ENCODE measurements around the gene IL25.

DNA sequence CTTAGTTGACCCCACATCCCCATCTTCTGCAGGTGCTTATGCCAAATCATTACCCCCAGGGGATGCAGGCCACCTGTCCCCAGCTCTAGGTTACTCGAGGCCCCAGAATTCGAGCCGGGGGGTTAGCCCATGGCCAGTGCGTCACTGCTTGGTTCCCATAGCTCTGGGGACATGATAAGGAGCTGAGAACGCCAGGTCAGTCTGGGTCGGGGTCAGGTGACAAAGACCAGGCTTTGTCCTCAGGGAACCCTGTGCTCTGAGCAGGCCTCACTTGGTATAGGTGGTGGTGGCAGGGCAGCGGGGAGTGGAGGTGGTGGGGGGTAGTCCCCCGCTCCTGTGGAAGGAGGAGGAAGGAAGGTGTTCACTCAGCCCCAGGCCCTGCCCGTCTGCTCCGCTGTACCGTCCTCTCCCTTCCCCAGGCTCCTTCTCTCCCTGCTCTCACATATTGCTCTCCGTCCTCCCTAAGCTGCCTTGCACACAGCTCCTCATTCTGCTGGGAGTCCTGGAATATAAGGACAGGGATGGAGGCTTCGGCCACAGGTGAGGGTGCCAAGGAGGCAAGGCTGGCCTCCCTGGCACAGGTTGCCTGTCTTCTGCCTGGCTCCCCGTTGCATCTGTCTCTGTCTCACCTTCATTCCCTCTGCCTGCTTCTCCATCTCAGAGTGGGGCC, 37.5 kb downstream of the IL25 start:
- TF ChIP-seq CTCF (IDR thresholded peaks at IDR 0.05; ENCODE audit: poor library complexity): no peak
- no peak for TF ChIP-seq EZH2phosphoT487 (IDR thresholded peaks at IDR 0.05; ENCODE audit: low read depth, severe bottlenecking, unreplicated experiment)
- no peak for TF ChIP-seq EZH2 (IDR thresholded peaks at IDR 0.05; ENCODE audit: borderline replicate concordance)

Measured in hepatocyte (in vitro differentiated cells).